ENCODE results near the gene MCOLN3.

Gene MCOLN3

DNA sequence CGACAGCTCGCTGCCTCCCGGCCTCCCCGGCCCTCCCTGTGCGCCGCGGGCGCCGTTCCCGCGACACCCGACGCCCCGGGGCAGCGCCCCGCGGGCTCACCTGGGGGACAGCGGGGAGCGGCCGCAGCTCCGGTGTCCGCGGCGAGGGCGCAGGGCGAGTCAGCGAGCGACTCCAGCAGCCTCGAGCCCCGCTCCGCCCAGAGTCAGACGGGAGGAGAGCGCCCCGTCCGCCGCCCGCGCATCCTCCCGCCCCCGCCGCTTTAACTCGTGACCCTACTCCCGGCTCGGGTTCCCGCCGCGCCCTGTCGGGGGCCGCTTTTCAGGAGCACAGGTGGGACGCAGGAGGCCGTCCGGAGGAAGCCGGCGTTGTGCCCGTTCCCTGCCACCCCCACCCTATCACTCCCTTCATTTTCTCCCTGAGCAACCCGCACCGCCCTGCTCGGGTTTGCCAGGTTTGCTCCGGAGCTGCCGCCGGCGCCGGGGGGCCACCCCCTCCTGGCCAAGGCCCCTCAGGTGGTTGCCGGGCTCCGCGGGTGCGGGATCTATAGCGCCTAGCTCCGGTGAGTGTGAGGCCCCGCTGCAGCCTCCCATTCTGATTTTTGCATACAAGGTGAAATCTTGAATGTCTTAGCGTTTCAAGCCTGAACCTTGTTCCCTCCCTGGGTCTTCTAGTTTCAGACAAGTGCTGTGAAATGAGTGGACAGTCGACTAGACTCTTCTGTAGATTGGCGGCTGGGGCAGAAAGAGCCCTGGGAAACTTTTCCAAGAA, at the start of gene MCOLN3:
Gene MCOLN3 (minus strand): TSS at position 205 of the 769 bp plus-strand sequence. CDS start 3,140 bp downstream, outside the sequence.
- no peak for DNase-seq (ENCODE audit: low read depth)

DNA sequence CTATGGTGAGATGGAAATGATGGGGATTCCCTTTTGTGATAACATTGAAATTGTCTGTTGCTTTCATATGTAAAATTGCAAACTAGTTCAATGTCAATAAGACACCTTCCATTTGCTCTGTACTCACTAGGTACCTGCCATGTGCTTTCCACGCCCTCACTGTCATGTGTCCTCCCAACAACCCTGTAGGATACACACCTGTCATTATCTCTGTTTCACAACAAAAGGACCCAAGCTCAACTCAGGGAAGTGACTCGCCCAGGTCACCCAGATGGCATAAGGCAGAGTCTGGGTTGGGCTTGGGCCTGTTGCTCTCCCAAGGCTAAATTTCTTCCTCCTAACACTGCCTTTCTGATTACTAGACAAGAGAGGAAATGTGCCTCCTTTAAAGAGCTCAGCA, 45.3 kb upstream of the MCOLN3 start:
- no peak for DNase-seq (ENCODE audit: low read depth)

GRCh38 chr1:85091671-85092280, 43.5 kb upstream of the MCOLN3 start:
- DNase-seq (ENCODE audit: low read depth): no peak

GRCh38 chr1:85090225-85090624, 41.9 kb upstream of the MCOLN3 start:
- no peak for DNase-seq (ENCODE audit: low read depth)

GRCh38 chr1:85089203-85089602, 40.9 kb upstream of the MCOLN3 start:
- DNase-seq (ENCODE audit: low read depth): no peak

DNA sequence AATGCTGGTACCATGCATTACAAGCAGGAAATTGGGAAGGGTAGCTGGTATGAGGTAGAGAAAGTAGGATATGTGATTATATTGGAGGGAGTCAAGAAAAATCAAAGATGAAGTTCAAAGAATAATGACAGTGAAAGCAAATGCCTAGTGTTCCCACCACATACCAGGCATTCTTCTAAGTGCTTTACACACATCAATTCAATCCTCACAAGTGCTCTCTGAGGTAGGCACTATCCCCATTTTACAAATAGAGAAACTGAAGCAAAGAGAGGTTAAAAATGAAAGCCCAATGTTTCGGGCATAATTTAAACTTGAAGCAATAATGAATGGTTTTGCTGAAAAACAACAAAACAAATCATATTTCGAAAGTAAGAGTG, 40.1 kb upstream of the MCOLN3 start:
- DNase-seq (ENCODE audit: low read depth): no peak

DNA sequence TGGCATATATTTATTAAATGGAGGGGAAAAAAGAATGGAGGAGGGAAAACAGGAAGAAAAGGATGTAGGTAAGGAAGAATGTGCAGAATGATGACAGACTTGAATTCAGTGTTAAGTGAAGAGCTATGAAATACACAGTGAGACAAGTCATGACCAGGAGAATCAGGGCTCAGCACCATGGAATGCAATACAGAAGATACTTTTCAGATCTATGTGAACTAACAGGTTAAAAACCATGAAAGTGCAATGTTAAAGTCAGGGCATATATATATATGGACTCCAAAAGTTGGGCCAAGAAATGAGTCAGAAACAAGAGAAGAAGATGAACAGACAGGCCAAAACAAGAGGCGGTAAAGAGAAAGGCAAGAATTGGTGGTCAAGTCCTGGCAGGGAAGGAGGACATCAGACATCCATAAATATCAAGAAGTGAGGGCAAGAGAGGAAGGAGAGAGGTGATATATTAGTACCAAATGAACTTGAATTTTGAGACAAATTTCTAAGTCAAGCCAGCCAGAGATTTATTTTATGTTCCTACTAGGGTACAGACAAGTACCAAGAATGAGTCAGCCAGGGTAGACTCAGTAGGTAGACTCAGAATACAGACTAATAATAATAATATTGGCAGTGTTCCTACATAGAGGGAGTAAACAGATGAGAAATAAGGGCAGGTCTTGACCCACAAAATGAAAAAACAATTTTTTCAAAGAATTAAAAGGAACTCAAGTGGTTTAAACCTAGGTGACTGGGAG, 39.5 kb upstream of the MCOLN3 start:
- DNase-seq (ENCODE audit: low read depth): no peak

DNA sequence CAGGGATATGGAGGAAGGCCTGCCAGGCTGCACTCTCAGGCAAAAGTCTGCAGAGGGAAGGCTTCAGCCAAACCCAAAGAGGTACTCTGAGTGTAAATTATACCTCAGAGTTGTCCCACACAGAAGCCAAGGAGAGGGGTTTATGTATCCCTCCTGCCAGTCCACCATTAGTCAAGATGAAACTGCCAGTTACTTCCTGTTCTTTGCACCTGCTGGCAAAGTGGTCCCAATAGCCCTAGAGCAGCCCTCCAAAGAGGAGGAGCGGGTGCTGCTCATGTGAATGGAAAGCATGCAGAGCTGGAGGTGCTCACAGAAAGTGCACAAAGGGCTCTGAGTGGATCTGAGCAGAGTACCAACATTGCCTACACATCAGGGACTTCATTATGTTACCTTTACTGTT, 37.1 kb upstream of the MCOLN3 start:
- no peak for DNase-seq (ENCODE audit: low read depth)

DNA sequence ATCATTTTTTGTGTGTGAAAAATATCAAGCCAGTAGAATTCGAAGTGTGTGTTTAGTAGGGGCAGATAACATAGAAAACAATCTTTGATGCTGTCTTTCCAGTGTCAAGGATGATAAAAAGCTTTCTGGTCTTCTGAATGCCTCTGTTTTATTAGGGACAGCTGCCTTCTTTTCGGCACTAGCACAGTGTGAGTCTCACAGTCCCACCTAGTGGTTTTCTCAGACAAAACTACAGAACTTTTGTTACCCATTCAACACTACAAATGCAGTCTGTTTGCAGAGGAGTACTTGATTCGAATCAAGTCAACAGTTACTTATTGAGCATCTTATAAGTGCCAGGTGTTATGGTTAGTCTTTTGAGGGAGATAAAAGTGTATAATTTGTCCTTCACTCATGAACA, 30.6 kb upstream of the MCOLN3 start:
- no peak for DNase-seq (ENCODE audit: low read depth)

DNA sequence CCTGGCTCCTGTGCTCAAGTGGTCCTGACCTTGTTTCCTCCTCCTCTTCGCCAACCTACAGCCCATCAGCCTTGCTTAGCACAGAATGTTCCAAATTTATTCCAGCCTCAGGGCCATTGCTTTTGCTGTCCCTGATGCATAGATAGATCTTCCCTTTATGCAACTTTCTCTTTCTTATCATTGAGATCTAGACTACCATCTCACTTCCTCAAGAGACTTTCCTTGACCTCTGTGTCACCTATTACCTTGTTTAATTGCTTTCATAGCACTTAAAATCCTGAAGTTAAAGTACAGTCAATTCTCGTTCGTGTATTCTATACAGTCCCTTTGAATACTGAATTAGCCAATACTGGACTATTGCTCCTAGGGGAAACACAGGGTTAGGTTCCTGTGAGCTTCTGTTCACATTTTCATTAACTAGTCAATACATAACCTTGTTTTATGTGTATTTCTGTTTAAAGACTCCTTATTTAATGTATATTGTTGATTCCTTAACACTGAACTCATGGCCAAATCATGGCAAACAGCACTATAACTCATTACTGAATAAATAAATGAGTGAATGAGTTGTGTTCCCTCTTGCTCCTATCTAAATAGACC, 26.2 kb upstream of the MCOLN3 start:
- no peak for DNase-seq (ENCODE audit: low read depth)

DNA sequence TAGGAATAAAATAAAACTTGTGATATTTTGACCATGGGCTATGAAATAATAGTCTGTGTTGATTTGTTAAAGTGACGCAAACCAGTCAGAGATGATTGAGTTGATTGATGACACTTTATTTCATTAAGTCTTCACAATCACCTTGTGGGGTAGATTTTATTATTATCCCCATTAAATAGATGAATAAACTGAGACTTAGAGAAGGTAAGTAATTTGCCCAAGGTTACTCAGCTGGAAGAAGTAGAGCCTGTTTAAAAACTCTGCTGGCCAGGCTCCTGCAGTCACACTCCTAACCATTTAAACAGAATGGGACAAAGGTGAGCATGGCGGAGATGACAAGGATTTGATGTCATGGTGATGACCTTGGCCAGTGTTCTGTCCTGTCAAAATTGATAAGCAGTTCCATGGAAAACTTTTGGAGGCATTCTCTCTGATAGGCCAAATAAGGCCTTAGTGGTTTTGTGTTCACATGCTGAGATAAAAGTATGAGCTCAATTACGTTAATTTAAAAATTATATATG, 22.7 kb upstream of the MCOLN3 start:
- no peak for DNase-seq (ENCODE audit: low read depth)

DNA sequence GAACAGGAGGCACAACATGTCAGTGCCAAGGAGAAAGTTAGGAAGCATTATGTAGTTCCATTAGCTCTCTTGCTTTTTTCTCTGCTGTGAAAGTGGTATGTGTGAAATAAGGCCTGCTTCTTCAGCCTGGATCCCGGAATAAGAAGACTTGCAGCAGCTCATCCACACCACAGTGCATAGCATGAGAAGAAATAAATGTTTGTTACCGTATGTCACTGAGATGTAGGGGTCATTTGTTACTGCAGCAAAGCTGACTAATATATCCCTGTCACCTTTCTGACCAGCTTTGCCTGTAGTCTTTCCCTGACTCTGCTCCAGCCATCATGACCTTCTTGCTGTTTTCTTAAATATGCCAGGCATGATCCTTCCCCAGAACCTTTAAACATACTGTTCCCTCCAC, 20.5 kb upstream of the MCOLN3 start:
- no peak for DNase-seq (ENCODE audit: low read depth)

- no peak for DNase-seq (ENCODE audit: low read depth)
Observed at GRCh38 chr1:85065550-85065949, 17.2 kb upstream of the MCOLN3 start.

DNA sequence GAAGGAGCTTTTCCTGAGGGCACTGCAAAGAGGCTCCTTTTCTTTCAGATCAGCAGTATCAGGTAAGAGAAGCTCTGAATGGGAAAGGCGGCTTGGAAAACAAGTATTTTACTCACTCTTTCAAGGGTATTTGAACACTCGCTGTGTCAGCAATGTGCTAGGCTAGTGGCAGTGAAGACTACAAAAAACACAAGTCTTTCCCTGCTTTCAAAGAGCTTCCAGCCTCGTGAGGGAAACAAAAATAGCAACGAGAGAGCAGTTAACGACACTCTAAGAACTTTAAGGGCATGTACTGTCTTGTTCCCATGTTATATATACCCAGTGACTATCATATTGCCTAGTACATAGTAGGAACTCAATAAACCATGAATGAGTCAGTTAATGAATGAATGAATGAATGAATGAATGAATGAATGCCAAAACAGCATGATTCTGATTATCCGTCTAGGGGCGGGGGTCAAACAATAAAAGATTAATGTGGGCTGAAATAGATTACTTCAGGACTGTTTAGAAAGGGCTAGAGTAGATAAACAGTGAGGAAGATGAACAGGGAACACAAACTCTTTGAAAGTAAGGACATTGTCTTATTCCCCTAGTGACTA, 14.2 kb upstream of the MCOLN3 start:
- no peak for DNase-seq (ENCODE audit: low read depth)

DNA sequence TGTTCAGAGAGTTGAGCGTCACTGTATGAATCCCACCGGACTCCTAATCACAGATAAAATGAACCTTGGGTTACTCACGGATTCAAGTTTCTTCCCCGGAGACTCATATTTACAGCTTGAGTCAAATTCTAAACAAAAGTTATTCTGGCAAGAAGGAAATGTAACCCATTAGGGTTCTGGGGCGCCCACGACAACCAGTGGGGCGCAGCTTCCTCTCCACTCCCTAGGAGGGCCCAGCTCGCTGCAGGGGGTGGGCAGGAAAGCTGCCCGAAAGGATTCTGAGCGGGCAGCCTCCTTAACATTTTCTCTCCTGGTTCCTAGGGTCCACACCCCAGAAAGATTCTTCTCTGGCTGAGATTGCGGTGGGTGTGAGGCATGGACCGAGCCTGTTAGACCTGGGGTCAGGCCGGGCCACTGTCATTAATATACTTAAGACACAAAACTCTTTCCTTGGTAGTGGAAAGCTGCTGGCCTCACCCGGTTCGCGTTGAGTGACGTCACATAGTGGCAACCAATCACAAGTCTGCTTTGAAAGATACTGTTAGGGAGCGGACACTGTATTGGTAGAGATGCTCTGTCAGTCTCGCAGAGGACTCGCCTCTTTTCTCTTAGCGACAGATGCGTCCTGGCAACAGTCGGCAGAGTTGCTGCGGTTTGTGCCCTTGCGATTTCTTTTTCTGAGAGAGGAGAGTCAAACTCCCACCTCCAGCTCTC, 13.6 kb upstream of the MCOLN3 start:
- peak; percentile 95 for DNase-seq (ENCODE audit: low read depth)

GRCh38 chr1:85060038-85060437, 11.7 kb upstream of the MCOLN3 start:
- no peak for DNase-seq (ENCODE audit: low read depth)

DNA sequence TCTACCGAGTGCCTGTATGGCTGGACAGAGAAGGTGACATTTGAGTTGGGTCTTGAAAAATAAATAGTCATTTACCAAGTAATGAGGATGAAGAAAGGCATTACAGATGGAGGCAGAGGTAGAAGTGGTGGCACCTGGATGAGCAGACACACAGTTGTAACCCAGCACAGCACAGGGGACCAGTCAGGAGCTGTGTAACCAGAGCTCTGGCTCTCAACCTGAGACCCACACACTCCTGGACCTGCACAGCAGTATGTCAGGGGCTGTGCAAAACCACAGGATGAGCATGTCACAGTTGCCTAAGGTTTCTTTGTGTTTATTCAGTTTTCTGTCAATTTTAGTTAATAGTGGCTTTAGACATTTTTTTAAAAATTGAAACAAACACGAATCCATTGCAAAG, 11.3 kb upstream of the MCOLN3 start:
- no peak for DNase-seq (ENCODE audit: low read depth)

DNA sequence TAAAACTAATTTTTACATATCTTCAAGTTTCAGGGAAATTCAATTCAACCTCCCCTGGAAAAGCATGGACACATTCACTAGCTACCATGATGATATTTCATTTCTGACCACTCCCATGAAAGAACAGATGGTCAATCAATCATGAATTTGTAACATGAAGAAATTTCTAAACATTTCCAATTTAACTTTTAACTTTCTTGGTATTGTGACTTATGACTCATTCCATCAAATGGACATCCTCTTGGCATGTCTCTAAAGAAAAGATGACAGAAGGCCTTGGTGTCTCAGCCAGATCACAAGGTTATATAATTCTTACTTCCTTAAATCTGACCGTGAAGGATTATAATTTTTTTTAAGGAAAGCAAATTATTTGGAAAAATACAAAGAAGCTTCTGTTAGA, 10.5 kb upstream of the MCOLN3 start:
- no peak for DNase-seq (ENCODE audit: low read depth)

DNA sequence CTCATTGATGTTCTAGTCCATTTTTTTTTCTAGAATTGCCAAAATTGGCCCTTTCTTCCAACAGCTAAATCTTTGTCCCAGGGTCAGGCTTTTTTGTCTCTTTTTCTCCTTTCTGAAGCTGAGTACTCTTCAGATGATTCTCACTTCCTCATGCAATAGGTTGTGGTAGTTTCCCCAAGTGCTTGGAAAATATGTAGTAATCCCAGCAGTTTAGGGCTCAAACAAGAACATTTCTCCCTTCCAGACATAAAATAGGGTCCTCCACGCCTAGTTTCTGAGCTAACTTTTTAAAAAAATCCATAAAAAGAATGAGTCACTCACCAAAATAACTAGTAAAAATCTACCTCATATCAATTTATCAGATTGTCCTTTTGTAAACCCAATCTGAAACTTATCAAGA, 10.0 kb upstream of the MCOLN3 start:
- DNase-seq (ENCODE audit: low read depth): no peak

DNA sequence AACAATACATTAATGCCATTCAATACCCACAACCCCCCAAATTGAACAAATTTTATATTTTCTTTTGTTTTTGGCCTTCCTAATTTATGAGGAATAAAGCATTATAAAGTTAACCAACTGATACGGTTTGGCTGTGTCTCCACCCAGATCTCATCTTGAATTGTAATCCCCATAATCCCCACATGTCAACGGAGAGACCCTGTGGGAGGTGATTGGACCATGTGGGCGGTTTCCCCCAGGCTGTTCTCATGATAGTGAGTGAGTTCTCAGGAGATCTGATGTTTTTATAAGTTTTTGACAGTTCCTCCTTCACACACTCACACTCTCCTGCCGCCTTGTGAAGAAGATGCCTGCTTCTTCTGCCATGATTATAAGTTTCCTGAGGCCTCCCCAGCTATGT, 6.4 kb upstream of the MCOLN3 start:
- no peak for DNase-seq (ENCODE audit: low read depth)

GRCh38 chr1:85049735-85050166, 1.5 kb upstream of the MCOLN3 start:
- DNase-seq (ENCODE audit: low read depth): no peak

Data from HS-5 (cell line).